GM23338 (cell line): Measurements from ENCODE around the gene CCDC187. TPM values are rescaled to one million over a fixed set of nuclear protein-coding genes. Genes with fewer than 3 reads are reported as not detected.

Source experiments
- ATAC-seq: fragments of 200-7000 bp; cut with Tn5 transposase; 3 replicates; pipeline ENCODE4 v1.9.1; 2020
- DNase-seq: peaks from one replicate; pipeline ENCODE4 v3.0.0-alpha.2; 2015; ENCODE audit warnings: low spot score
- H2AFZ ChIP-seq: fragments of 200-600 bp; sonication (generic); 2 replicates; pipeline ENCODE4 v1.8.0; 2016; ENCODE audit warnings: antibody characterized with exemption, mild to moderate bottlenecking, moderate library complexity
- H3F3A ChIP-seq: fragments of 200-600 bp; sonication (generic); replicated peaks from 2 replicates; pipeline ENCODE4 v1.8.0; 2017; ENCODE audit warnings: antibody characterized with exemption, mixed run types, low read depth
- H3K27ac ChIP-seq: fragments of 200-600 bp; sonication (generic); 2 replicates; pipeline ENCODE4 v1.6.1; 2016; ENCODE audit warnings: low read depth
- H3K27me3 ChIP-seq: fragments of 200-600 bp; sonication (generic); 2 replicates; pipeline ENCODE4 v1.8.0; 2016; ENCODE audit warnings: mild to moderate bottlenecking, mixed run types, moderate library complexity; ENCODE audit not compliant: insufficient read depth
- H3K36me3 ChIP-seq: fragments of 200-600 bp; sonication (generic); 2 replicates; pipeline ENCODE4 v1.8.0; 2016; ENCODE audit warnings: mild to moderate bottlenecking; ENCODE audit not compliant: insufficient read depth
- H3K4me1 ChIP-seq: fragments of 200-600 bp; sonication (generic); 2 replicates; pipeline ENCODE4 v1.8.0; 2016; ENCODE audit warnings: mild to moderate bottlenecking, moderate library complexity; ENCODE audit not compliant: insufficient read depth
- H3K4me2 ChIP-seq: fragments of 200-600 bp; sonication (generic); 2 replicates; pipeline ENCODE4 v1.7.1; 2017; ENCODE audit warnings: mixed run types
- H3K4me3 ChIP-seq: fragments of 200-600 bp; sonication (generic); 2 replicates; pipeline ENCODE4 v1.6.1; 2016; ENCODE audit warnings: mixed run types
- H3K79me2 ChIP-seq: fragments of 200-600 bp; sonication (generic); replicated peaks from 2 replicates; pipeline ENCODE4 v1.8.0; 2017; ENCODE audit warnings: mild to moderate bottlenecking; ENCODE audit not compliant: insufficient read depth
- H3K9me2 ChIP-seq: fragments of 200-600 bp; sonication (generic); 2 replicates; pipeline ENCODE4 v1.8.0; 2017; ENCODE audit not compliant: insufficient read depth
- H4K20me1 ChIP-seq: fragments of 200-600 bp; sonication (generic); replicated peaks from 2 replicates; pipeline ENCODE4 v1.8.0; 2017; ENCODE audit warnings: mild to moderate bottlenecking; ENCODE audit not compliant: insufficient read depth
- H3K27ac Mint-ChIP-seq: 2 replicates; pipeline ENCODE4 v1.8.0; 2020; ENCODE audit warnings: inconsistent platforms, mild to moderate bottlenecking, moderate library complexity, mixed read lengths
- H3K27me3 Mint-ChIP-seq: 3 replicates; pipeline ENCODE4 v1.8.0; 2022; ENCODE audit warnings: low read depth, mild to moderate bottlenecking, moderate library complexity, mixed read lengths, inconsistent platforms; ENCODE audit not compliant: insufficient read depth, poor library complexity
- H3K36me3 Mint-ChIP-seq: 3 replicates; pipeline ENCODE4 v1.8.0; 2021; ENCODE audit warnings: low read depth, mild to moderate bottlenecking, inconsistent platforms, moderate library complexity, mixed read lengths
- H3K4me1 Mint-ChIP-seq: 3 replicates; pipeline ENCODE4 v1.8.0; 2020; ENCODE audit warnings: mild to moderate bottlenecking, inconsistent platforms, mixed read lengths
- H3K4me3 Mint-ChIP-seq: 3 replicates; pipeline ENCODE4 v1.8.0; 2021; ENCODE audit warnings: moderate library complexity, mild to moderate bottlenecking, inconsistent platforms, mixed read lengths
- H3K9me3 Mint-ChIP-seq: 3 replicates; pipeline ENCODE4 v1.8.0; 2020; ENCODE audit warnings: moderate library complexity, mild to moderate bottlenecking, inconsistent platforms, mixed read lengths
- CREB1 ChIP-seq: fragments of 250-450 bp; sonication (Bioruptor Pico); IDR thresholded peaks from 2 replicates; pipeline ENCODE4 v1.5.0; 2020; ENCODE audit warnings: low read depth, mild to moderate bottlenecking, moderate library complexity
- EZH2 ChIP-seq: fragments of 200-600 bp; sonication (generic); IDR thresholded peaks from one replicate; pipeline ENCODE4 v1.8.0; 2017; ENCODE audit warnings: antibody characterized with exemption, mild to moderate bottlenecking, low read depth; ENCODE audit not compliant: unreplicated experiment
- EZH2phosphoT487 ChIP-seq: fragments of 200-600 bp; sonication (generic); IDR thresholded peaks from one replicate; pipeline ENCODE4 v1.8.1; 2018; ENCODE audit warnings: antibody characterized with exemption; ENCODE audit not compliant: unreplicated experiment
- JUNB ChIP-seq: IDR thresholded peaks from one replicate; pipeline ENCODE4 v1.6.1; 2016; ENCODE audit warnings: antibody characterized with exemption; ENCODE audit not compliant: unreplicated experiment
- NANOG ChIP-seq: IDR thresholded peaks from 2 replicates; pipeline ENCODE4 v1.6.1; 2016; ENCODE audit warnings: antibody characterized with exemption, borderline replicate concordance
- POLR2AphosphoS5 ChIP-seq: IDR thresholded peaks from 2 replicates; pipeline ENCODE4 v1.6.1; 2016; ENCODE audit warnings: antibody characterized with exemption, low read depth
- STAT1 ChIP-seq: IDR thresholded peaks from one replicate; pipeline ENCODE4 v1.6.1; 2016; ENCODE audit warnings: antibody characterized with exemption; ENCODE audit not compliant: unreplicated experiment
- ZNF114 ChIP-seq: fragments of 250-450 bp; sonication (Bioruptor Pico); IDR thresholded peaks from 2 replicates; pipeline ENCODE4 v1.5.0; 2020; ENCODE audit warnings: mild to moderate bottlenecking, moderate library complexity
- ZNF331 ChIP-seq: fragments of 250-450 bp; sonication (Bioruptor Pico); IDR thresholded peaks from 2 replicates; pipeline ENCODE4 v1.5.0; 2020; ENCODE audit warnings: low read depth, mild to moderate bottlenecking, moderate library complexity
- polyA plus RNA-seq: library from polyadenylated mRNA; unstranded; fragments of >200 nt; fragmentation: Nextera tagmentation; extraction: Ambion mirVana; gene quantifications from 2 replicates; pipeline ENCODE4 v1.2.1, GENCODE V29; 2016
- total RNA-seq: library from RNA; depleted of rRNA; stranded (reverse); fragments of >200 nt; shearing (Covaris generic); gene quantifications from 2 replicates; pipeline ENCODE4 v1.2.3, GENCODE V29; 2014
- TF ChIP-seq, protein P1 (sequence below), 2 experiments: fragments of 200-600 bp in 1 of 2; sonication (generic) in 1 of 2; conservative IDR thresholded peaks; 2 replicates each; pipeline versions ENCODE4 v1.5.1 to v1.6.1; 2016 to 2017; ENCODE audit warnings: antibody characterized with exemption in 2 of 2, low read depth in 2 of 2, mild to moderate bottlenecking in 2 of 2, moderate library complexity in 1 of 2
- TF ChIP-seq, protein P2 (sequence below): fragments of 250-450 bp; sonication (Bioruptor Pico); IDR thresholded peaks from 2 replicates; pipeline ENCODE4 v1.5.0; 2020; ENCODE audit warnings: mild to moderate bottlenecking, moderate library complexity
- TF ChIP-seq, protein P3 (sequence below): IDR thresholded peaks from one replicate; pipeline ENCODE4 v1.6.1; 2018; ENCODE audit warnings: antibody characterized with exemption; ENCODE audit not compliant: unreplicated experiment
- TF ChIP-seq, protein P4 (sequence below): IDR thresholded peaks from 2 replicates; pipeline ENCODE4 v1.6.1; 2016; ENCODE audit warnings: antibody characterized with exemption

The CCDC187 gene
- total and polyA plus RNA-seq, 2 experiments from 2014 or later: 0.14 TPM; not detected in 1

DNA sequence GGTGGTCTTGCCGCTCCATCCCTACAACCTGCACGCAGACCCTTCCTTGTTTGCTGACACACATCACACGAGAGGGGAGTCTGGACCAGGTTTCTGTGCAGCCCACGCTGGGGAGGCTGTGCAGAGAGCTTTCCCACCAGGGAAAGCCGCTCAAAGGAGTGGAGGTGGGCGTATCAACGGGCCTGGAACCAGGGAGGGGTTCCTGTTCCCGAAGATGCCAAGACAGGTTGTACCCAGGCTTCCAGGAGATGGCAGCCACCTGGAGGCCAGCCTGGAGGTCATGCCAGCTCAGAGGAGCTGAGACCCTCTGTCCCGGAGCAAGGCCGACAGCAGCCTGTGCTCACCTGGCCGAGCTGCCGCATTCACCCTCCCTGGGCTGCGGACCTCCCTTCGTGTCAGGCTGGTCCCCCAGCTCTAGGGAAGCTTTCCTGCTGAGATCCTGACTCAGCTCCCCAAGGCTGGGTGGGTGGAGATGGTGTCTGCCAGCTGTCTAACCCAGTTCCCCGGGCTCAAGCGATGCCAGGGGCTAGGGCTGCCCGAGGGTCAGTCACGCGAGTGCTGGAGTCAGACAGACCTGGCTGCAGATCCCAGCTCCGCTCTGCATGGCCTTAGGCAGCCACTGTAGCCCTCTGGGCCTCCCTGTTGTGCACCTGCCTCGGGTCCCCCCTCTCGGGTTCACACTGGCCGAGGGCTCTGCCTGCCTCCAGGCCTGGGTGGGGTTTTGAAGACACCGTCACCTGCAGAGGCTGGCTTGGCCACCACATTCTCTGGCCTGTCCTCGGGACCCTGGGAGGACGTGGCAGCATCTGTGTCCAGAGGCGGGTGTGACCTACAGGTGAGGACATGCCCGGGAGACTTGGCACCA is 29.7 kb downstream of the CCDC187 start:
- H3K79me2 ChIP-seq: no peaks in the 10 kb centered on the region
- H3K9me2 ChIP-seq: no peaks in the 10 kb centered on the region
- H4K20me1 ChIP-seq: no peaks in the 10 kb centered on the region
- H3K4me3 ChIP-seq: no peak overlapping the region
- H3K4me2 ChIP-seq: no peak overlapping the region
- no peak for DNase-seq
- no peak for ATAC-seq
- TF ChIP-seq, protein P1, sequence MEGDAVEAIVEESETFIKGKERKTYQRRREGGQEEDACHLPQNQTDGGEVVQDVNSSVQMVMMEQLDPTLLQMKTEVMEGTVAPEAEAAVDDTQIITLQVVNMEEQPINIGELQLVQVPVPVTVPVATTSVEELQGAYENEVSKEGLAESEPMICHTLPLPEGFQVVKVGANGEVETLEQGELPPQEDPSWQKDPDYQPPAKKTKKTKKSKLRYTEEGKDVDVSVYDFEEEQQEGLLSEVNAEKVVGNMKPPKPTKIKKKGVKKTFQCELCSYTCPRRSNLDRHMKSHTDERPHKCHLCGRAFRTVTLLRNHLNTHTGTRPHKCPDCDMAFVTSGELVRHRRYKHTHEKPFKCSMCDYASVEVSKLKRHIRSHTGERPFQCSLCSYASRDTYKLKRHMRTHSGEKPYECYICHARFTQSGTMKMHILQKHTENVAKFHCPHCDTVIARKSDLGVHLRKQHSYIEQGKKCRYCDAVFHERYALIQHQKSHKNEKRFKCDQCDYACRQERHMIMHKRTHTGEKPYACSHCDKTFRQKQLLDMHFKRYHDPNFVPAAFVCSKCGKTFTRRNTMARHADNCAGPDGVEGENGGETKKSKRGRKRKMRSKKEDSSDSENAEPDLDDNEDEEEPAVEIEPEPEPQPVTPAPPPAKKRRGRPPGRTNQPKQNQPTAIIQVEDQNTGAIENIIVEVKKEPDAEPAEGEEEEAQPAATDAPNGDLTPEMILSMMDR (conservative IDR thresholded peaks at IDR 0.05; ENCODE audit: low read depth in 2 of 2): no peak
- TF ChIP-seq POLR2AphosphoS5 (no peak), JUNB (no peak), EZH2phosphoT487 (no peak), ZNF114 (no peak), CREB1 (CRISPR knock-in tag) (no peak), EZH2 (no peak), STAT1 (no peak), ZNF331 (CRISPR knock-in tag) (no peak), NANOG (no peak)
- TF ChIP-seq, protein P2, sequence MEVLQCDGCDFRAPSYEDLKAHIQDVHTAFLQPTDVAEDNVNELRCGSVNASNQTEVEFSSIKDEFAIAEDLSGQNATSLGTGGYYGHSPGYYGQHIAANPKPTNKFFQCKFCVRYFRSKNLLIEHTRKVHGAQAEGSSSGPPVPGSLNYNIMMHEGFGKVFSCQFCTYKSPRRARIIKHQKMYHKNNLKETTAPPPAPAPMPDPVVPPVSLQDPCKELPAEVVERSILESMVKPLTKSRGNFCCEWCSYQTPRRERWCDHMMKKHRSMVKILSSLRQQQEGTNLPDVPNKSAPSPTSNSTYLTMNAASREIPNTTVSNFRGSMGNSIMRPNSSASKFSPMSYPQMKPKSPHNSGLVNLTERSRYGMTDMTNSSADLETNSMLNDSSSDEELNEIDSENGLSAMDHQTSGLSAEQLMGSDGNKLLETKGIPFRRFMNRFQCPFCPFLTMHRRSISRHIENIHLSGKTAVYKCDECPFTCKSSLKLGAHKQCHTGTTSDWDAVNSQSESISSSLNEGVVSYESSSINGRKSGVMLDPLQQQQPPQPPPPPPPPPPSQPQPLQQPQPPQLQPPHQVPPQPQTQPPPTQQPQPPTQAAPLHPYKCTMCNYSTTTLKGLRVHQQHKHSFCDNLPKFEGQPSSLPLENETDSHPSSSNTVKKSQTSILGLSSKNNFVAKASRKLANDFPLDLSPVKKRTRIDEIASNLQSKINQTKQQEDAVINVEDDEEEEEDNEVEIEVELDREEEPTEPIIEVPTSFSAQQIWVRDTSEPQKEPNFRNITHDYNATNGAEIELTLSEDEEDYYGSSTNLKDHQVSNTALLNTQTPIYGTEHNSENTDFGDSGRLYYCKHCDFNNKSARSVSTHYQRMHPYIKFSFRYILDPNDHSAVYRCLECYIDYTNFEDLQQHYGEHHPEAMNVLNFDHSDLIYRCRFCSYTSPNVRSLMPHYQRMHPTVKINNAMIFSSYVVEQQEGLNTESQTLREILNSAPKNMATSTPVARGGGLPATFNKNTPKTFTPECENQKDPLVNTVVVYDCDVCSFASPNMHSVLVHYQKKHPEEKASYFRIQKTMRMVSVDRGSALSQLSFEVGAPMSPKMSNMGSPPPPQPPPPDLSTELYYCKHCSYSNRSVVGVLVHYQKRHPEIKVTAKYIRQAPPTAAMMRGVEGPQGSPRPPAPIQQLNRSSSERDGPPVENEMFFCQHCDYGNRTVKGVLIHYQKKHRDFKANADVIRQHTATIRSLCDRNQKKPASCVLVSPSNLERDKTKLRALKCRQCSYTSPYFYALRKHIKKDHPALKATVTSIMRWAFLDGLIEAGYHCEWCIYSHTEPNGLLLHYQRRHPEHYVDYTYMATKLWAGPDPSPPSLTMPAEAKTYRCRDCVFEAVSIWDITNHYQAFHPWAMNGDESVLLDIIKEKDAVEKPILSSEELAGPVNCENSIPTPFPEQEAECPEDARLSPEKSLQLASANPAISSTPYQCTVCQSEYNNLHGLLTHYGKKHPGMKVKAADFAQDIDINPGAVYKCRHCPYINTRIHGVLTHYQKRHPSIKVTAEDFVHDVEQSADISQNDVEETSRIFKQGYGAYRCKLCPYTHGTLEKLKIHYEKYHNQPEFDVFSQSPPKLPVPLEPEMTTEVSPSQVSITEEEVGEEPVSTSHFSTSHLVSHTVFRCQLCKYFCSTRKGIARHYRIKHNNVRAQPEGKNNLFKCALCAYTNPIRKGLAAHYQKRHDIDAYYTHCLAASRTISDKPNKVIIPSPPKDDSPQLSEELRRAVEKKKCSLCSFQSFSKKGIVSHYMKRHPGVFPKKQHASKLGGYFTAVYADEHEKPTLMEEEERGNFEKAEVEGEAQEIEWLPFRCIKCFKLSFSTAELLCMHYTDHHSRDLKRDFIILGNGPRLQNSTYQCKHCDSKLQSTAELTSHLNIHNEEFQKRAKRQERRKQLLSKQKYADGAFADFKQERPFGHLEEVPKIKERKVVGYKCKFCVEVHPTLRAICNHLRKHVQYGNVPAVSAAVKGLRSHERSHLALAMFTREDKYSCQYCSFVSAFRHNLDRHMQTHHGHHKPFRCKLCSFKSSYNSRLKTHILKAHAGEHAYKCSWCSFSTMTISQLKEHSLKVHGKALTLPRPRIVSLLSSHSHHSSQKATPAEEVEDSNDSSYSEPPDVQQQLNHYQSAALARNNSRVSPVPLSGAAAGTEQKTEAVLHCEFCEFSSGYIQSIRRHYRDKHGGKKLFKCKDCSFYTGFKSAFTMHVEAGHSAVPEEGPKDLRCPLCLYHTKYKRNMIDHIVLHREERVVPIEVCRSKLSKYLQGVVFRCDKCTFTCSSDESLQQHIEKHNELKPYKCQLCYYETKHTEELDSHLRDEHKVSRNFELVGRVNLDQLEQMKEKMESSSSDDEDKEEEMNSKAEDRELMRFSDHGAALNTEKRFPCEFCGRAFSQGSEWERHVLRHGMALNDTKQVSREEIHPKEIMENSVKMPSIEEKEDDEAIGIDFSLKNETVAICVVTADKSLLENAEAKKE (CRISPR knock-in tag): no peak
- TF ChIP-seq, protein P3, sequence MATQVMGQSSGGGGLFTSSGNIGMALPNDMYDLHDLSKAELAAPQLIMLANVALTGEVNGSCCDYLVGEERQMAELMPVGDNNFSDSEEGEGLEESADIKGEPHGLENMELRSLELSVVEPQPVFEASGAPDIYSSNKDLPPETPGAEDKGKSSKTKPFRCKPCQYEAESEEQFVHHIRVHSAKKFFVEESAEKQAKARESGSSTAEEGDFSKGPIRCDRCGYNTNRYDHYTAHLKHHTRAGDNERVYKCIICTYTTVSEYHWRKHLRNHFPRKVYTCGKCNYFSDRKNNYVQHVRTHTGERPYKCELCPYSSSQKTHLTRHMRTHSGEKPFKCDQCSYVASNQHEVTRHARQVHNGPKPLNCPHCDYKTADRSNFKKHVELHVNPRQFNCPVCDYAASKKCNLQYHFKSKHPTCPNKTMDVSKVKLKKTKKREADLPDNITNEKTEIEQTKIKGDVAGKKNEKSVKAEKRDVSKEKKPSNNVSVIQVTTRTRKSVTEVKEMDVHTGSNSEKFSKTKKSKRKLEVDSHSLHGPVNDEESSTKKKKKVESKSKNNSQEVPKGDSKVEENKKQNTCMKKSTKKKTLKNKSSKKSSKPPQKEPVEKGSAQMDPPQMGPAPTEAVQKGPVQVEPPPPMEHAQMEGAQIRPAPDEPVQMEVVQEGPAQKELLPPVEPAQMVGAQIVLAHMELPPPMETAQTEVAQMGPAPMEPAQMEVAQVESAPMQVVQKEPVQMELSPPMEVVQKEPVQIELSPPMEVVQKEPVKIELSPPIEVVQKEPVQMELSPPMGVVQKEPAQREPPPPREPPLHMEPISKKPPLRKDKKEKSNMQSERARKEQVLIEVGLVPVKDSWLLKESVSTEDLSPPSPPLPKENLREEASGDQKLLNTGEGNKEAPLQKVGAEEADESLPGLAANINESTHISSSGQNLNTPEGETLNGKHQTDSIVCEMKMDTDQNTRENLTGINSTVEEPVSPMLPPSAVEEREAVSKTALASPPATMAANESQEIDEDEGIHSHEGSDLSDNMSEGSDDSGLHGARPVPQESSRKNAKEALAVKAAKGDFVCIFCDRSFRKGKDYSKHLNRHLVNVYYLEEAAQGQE: no peak
- TF ChIP-seq, protein P4, sequence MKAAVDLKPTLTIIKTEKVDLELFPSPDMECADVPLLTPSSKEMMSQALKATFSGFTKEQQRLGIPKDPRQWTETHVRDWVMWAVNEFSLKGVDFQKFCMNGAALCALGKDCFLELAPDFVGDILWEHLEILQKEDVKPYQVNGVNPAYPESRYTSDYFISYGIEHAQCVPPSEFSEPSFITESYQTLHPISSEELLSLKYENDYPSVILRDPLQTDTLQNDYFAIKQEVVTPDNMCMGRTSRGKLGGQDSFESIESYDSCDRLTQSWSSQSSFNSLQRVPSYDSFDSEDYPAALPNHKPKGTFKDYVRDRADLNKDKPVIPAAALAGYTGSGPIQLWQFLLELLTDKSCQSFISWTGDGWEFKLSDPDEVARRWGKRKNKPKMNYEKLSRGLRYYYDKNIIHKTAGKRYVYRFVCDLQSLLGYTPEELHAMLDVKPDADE: no peak
- H3K36me3 ChIP-seq: no peaks in the 10 kb centered on the region
- no peak overlapping the region for H2AFZ ChIP-seq
- Mint-ChIP-seq H3K4me1 (peaks cover 7% of the 10 kb centered on the region), H3K27ac (no peak overlapping the region), H3K36me3 (no peaks in the 10 kb centered on the region), H3K27me3 (peaks cover 5% of the 10 kb centered on the region), H3K4me3 (no peak overlapping the region), H3K9me3 (no peaks in the 10 kb centered on the region)
- no peaks in the 10 kb centered on the region for H3F3A ChIP-seq
- no peaks in the 10 kb centered on the region for H3K4me1 ChIP-seq
- no peak overlapping the region for H3K27ac ChIP-seq
- no peaks in the 10 kb centered on the region for H3K27me3 ChIP-seq
